Measurements from ENCODE around the gene TEKT2. TPM values are rescaled to one million over a fixed set of nuclear protein-coding genes. Genes with fewer than 3 reads are reported as not detected.

Gene TEKT2
- total and polyA plus RNA-seq, 2 of the 4 experiments (the other 2 are of a cell fraction), result 0.18 TPM; not detected in 1

- TF ChIP-seq MAZ (IDR thresholded peaks at IDR 0.05; ENCODE audit: borderline replicate concordance, low read depth, low read length), result no peak
- no peak for TF ChIP-seq POLR2A (IDR thresholded peaks at IDR 0.05; ENCODE audit: low read depth, low read length)
- TF ChIP-seq, protein P1, sequence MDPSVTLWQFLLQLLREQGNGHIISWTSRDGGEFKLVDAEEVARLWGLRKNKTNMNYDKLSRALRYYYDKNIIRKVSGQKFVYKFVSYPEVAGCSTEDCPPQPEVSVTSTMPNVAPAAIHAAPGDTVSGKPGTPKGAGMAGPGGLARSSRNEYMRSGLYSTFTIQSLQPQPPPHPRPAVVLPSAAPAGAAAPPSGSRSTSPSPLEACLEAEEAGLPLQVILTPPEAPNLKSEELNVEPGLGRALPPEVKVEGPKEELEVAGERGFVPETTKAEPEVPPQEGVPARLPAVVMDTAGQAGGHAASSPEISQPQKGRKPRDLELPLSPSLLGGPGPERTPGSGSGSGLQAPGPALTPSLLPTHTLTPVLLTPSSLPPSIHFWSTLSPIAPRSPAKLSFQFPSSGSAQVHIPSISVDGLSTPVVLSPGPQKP (IDR thresholded peaks at IDR 0.05; ENCODE audit: borderline replicate concordance, low read depth, low read length), result no peak
- no peak for TF ChIP-seq RCOR1 (IDR thresholded peaks at IDR 0.05; ENCODE audit: insufficient replicate concordance, low read length)
Measured at GRCh38 chr1:36088265-36088576, 4.3 kb downstream of the TEKT2 start (continued).

Data from IMR-90 (cell line).